Muscle layer of colon (tissue), 2 donors: ENCODE measurements around the gene PCDHB11.
"Not testable (repeated sequence)": the region's sequence is repeated elsewhere in the genome, so short reads cannot be mapped to it uniquely, and the experiment has no call there.

Experiments used
- H3K27ac ChIP-seq: one replicate; pipeline ENCODE4 v1.7.0; 2013; ENCODE audit warnings: low read depth, mild to moderate bottlenecking, low read length, moderate library complexity
- H3K27me3 ChIP-seq, 2 donors: one replicate each; pipeline ENCODE4 v1.7.0; 2013; ENCODE audit warnings: low read length in 2 of 2, mild to moderate bottlenecking in 2 of 2; ENCODE audit not compliant: insufficient read depth in 2 of 2, control insufficient read depth in 1 of 2
- H3K36me3 ChIP-seq: one replicate; pipeline ENCODE4 v1.7.0; 2013; ENCODE audit warnings: mild to moderate bottlenecking, low read length; ENCODE audit not compliant: insufficient read depth
- H3K4me1 ChIP-seq: one replicate; pipeline ENCODE4 v1.7.0; 2013; ENCODE audit warnings: mild to moderate bottlenecking, low read length; ENCODE audit not compliant: insufficient read depth
- H3K4me3 ChIP-seq, 2 donors: one replicate each; pipeline ENCODE4 v1.7.0; 2013; ENCODE audit warnings: low read length in 2 of 2, low read depth in 1 of 2, mild to moderate bottlenecking in 1 of 2, moderate library complexity in 1 of 2
- H3K9ac ChIP-seq: one replicate; pipeline ENCODE4 v1.7.0; 2013; ENCODE audit warnings: low read length
- H3K9me3 ChIP-seq: one replicate; pipeline ENCODE4 v1.7.0; 2013; ENCODE audit warnings: mild to moderate bottlenecking, low read length
- donor health status: abdominal sarcoma.
- donor health status: Adenocarcinoma of cecum.

Gene PCDHB11

GRCh38 chr5:141174291-141175104, 24.9 kb upstream of the PCDHB11 start:
- H3K4me1 ChIP-seq, H3K27me3 ChIP-seq, H3K4me3 ChIP-seq, H3K9ac ChIP-seq, H3K36me3 ChIP-seq, H3K27ac ChIP-seq: not testable (repeated sequence)
- H3K9me3 ChIP-seq = peaks cover 25% of the 10 kb centered on the region

GRCh38 chr5:141175933-141176332, 23.5 kb upstream of the PCDHB11 start:
- H3K4me1 ChIP-seq = no peaks in the 10 kb centered on the region
- no peak overlapping the region for H3K9ac ChIP-seq
- H3K27me3 ChIP-seq = peaks cover 0 to 4% of the 10 kb centered on the region in 2 donors
- H3K27ac ChIP-seq = no peak overlapping the region
- no peak overlapping the region for H3K4me3 ChIP-seq
- H3K9me3 ChIP-seq = peaks cover 25% of the 10 kb centered on the region
- H3K36me3 ChIP-seq = no peaks in the 10 kb centered on the region

DNA sequence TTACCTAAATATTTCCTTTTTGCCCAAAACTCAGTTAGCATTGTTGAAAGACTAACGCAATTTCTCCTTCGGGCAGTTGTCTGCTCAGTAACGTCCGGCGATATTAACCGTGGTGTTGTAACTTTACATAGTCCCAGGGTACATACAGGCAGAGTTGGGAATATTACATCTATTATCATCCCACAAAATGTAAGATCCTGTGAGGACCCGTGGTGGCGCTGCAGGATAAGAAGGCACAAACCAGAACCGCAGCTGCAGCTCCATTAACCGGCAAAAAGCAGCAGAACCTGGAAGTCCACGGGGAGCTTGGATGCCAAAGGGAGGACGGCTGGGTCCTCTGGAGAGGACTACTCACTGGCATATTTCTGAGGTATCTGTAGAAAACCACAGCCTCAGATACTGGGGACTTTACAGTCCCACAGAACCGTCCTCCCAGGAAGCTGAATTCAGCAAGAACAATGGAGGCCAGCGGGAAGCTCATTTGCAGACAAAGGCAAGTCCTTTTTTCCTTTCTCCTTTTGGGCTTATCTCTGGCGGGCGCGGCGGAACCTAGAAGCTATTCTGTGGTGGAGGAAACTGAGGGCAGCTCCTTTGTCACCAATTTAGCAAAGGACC, 21.7 kb upstream of the PCDHB11 start, which contains the start of gene PCDHB8:
Gene PCDHB8 (plus strand): TSS at position 214 of the 615 bp plus-strand sequence. CDS start 245 bp downstream, at position 459.
- H3K9ac ChIP-seq, H3K27ac ChIP-seq, H3K4me1 ChIP-seq, H3K27me3 ChIP-seq, H3K36me3 ChIP-seq, H3K4me3 ChIP-seq: not testable (repeated sequence)
- H3K9me3 ChIP-seq = peaks cover 28% of the 10 kb centered on the region

GRCh38 chr5:141179371-141179770, 20.1 kb upstream of the PCDHB11 start:
- not testable (repeated sequence) for H3K9ac ChIP-seq, H3K27me3 ChIP-seq, H3K4me3 ChIP-seq, H3K27ac ChIP-seq, H3K36me3 ChIP-seq, H3K4me1 ChIP-seq
- H3K9me3 ChIP-seq = peaks cover 25% of the 10 kb centered on the region

- H3K4me3 ChIP-seq, H3K4me1 ChIP-seq, H3K27ac ChIP-seq, H3K27me3 ChIP-seq, H3K36me3 ChIP-seq, H3K9ac ChIP-seq: not testable (repeated sequence)
- H3K9me3 ChIP-seq = peaks cover 27% of the 10 kb centered on the region
Measured at GRCh38 chr5:141179876-141180275, 19.6 kb upstream of the PCDHB11 start.

- peaks cover 24% of the 10 kb centered on the region for H3K9me3 ChIP-seq
- no peak overlapping the region for H3K4me3 ChIP-seq
- no peaks in the 10 kb centered on the region for H3K4me1 ChIP-seq
- no peaks in the 10 kb centered on the region for H3K36me3 ChIP-seq
- H3K27me3 ChIP-seq = no peaks in the 10 kb centered on the region
- no peak overlapping the region for H3K9ac ChIP-seq
- no peak overlapping the region for H3K27ac ChIP-seq
Measured at GRCh38 chr5:141180313-141180712, 19.1 kb upstream of the PCDHB11 start.

DNA sequence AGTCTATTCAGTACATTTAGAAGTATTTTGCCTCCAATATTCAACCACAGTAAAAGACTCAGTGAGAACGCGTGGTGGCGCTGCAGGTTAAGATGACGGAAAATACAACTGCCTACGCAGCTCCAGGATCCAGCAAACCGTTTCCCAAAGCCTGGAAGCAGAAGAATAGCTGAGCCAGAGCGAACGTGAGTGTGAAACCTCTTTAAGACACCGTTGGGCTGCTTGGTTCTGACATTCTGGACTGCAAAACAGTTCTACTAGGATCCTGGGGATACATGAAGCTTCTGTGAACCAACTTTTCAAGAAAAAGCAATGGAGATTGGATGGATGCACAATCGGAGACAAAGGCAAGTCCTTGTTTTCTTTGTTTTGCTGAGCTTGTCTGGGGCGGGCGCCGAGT, 17.2 kb upstream of the PCDHB11 start, which contains the start of gene PCDHB16:
Gene PCDHB16 (plus strand): TSS at position 140 of the 400 bp plus-strand sequence. CDS start 173 bp downstream, at position 313.
- peak within 1 kb of the TSS in 1 of 2 donors; percentile 28 for H3K4me3 ChIP-seq
- H3K36me3 ChIP-seq = no peaks in the 10 kb centered on the region
- no peaks in the 10 kb centered on the region for H3K4me1 ChIP-seq
- H3K27me3 ChIP-seq = no peaks in the 10 kb centered on the region
- H3K9me3 ChIP-seq = peaks cover 24% of the 10 kb centered on the region
- no peak within 1 kb of the TSS for H3K9ac ChIP-seq
- no peak within 1 kb of the TSS for H3K27ac ChIP-seq

- H3K27ac ChIP-seq, H3K4me1 ChIP-seq, H3K36me3 ChIP-seq, H3K27me3 ChIP-seq, H3K4me3 ChIP-seq, H3K9ac ChIP-seq: not testable (repeated sequence)
- peaks cover 24% of the 10 kb centered on the region for H3K9me3 ChIP-seq
Measured at GRCh38 chr5:141184117-141184855, 15.1 kb upstream of the PCDHB11 start.

GRCh38 chr5:141186897-141187512, 12.4 kb upstream of the PCDHB11 start, which contains the start of gene PCDHB9:
PCDHB9 (plus strand) TSS chr5:141187161; CDS start chr5:141187319, 158 bp downstream.
- Histone ChIP-seq H3K9me3 (peaks cover 24% of the 10 kb centered on the region), H3K27ac (no peak within 1 kb of the TSS), H3K36me3 (no peaks in the 10 kb centered on the region), H3K4me1 (no peaks in the 10 kb centered on the region), H3K4me3 (no peak within 1 kb of the TSS), H3K27me3 (no peaks in the 10 kb centered on the region), H3K9ac (no peak within 1 kb of the TSS)

GRCh38 chr5:141188682-141189081, 10.7 kb upstream of the PCDHB11 start:
- not testable (repeated sequence) for H3K9ac ChIP-seq, H3K27ac ChIP-seq, H3K4me1 ChIP-seq, H3K27me3 ChIP-seq, H3K36me3 ChIP-seq
- Histone ChIP-seq H3K4me3 (peak overlapping the region in 1 of 2 donors; percentile 2), H3K9me3 (peaks cover 20% of the 10 kb centered on the region)

GRCh38 chr5:141189131-141189530, 10.3 kb upstream of the PCDHB11 start:
- not testable (repeated sequence) for H3K27ac ChIP-seq, H3K36me3 ChIP-seq, H3K9ac ChIP-seq, H3K4me1 ChIP-seq, H3K27me3 ChIP-seq, H3K4me3 ChIP-seq
- H3K9me3 ChIP-seq = peaks cover 20% of the 10 kb centered on the region
